Lower lobe of right lung (tissue), 2 donors: Measurements from ENCODE around the gene CD300A. TPM values are rescaled to one million over a fixed set of nuclear protein-coding genes. Genes with fewer than 3 reads are reported as not detected.
A peak's percentile ranks its signal among the peaks of the same experiment; 100 is the strongest.

Experiments used
- ATAC-seq, 2 donors: fragments of 200-7000 bp; cut with Tn5 transposase; one replicate each; pipeline ENCODE4 v1.9.1; 2020 to 2022; ENCODE audit warnings: mild to moderate bottlenecking in 2 of 2, moderate library complexity in 2 of 2
- DNase-seq: peaks from one replicate; pipeline ENCODE4 v3.0.0-alpha.2; 2020
- H3K27ac ChIP-seq: fragments of 200-600 bp; one replicate; pipeline ENCODE4 v1.8.0; 2022
- H3K27me3 ChIP-seq: fragments of 200-600 bp; one replicate; pipeline ENCODE4 v1.8.0; 2022; ENCODE audit warnings: low read depth
- H3K36me3 ChIP-seq: fragments of 200-600 bp; one replicate; pipeline ENCODE4 v1.8.0; 2022; ENCODE audit warnings: mild to moderate bottlenecking
- H3K4me1 ChIP-seq: fragments of 200-600 bp; one replicate; pipeline ENCODE4 v1.8.0; 2022
- H3K4me3 ChIP-seq: fragments of 200-600 bp; one replicate; pipeline ENCODE4 v1.8.0; 2022; ENCODE audit warnings: mild to moderate bottlenecking
- H3K9me3 ChIP-seq: fragments of 200-600 bp; one replicate; pipeline ENCODE4 v1.8.0; 2022
- intact Hi-C: fragments of 100-400 bp; cut with DNase I; formaldehyde crosslinking; loops from one replicate; pipeline ENCODE4 v1.11.0; 2022
- total RNA-seq: library from RNA; stranded (reverse); fragmentation: NEBNext Ultra II Directional; extraction: Animal tissue kit (Norgen Biotek cat#: 25700); gene quantifications from one replicate; pipeline ENCODE4 v1.2.1, GENCODE V29; 2021
- TF ChIP-seq, protein P1 (sequence below): fragments of 200-600 bp; IDR thresholded peaks from one replicate; pipeline ENCODE4 v1.8.0; 2022; ENCODE audit warnings: antibody characterized with exemption, mild to moderate bottlenecking
- donor health status: DM: no; HTN: yes; CAD: no; lungs with severe emphysema.

The CD300A gene
- total RNA-seq, 1 donor from 2014 or later = 27.8 TPM

DNA sequence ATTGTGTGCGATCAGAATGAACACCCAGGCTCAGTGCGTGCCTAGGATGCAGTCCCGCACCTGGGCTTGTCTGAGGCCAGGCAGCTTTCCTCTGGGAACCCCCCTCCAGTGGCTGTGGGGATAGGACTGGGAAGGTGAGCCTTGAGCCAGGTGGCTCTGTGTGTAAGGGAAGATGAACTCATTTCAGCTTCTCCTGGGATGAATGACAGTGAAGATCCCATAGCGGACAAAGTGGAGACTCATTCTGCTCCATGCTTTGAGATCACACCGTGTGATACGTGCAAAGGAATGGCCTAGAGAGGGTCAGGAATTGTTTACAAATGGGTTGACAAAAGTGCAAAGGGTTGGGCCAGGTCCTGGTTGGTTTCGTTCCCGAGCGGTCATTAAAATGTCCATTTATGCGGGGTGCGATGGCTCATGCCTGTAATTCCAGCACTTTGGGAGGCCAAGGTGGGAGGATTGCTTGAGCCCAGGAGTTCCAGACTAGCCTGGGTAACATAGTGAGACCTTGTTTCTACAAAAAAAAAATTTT is 18.7 kb upstream of the CD300A start:
- H3K4me1 ChIP-seq = peaks cover 49% of the 10 kb centered on the region
- no peaks in the 10 kb centered on the region for H3K27me3 ChIP-seq
- DNase-seq = no peak
- H3K9me3 ChIP-seq = no peaks in the 10 kb centered on the region
- TF ChIP-seq, protein P1, sequence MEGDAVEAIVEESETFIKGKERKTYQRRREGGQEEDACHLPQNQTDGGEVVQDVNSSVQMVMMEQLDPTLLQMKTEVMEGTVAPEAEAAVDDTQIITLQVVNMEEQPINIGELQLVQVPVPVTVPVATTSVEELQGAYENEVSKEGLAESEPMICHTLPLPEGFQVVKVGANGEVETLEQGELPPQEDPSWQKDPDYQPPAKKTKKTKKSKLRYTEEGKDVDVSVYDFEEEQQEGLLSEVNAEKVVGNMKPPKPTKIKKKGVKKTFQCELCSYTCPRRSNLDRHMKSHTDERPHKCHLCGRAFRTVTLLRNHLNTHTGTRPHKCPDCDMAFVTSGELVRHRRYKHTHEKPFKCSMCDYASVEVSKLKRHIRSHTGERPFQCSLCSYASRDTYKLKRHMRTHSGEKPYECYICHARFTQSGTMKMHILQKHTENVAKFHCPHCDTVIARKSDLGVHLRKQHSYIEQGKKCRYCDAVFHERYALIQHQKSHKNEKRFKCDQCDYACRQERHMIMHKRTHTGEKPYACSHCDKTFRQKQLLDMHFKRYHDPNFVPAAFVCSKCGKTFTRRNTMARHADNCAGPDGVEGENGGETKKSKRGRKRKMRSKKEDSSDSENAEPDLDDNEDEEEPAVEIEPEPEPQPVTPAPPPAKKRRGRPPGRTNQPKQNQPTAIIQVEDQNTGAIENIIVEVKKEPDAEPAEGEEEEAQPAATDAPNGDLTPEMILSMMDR = no peak
- H3K36me3 ChIP-seq = no peaks in the 10 kb centered on the region
- ATAC-seq = no peak
- intact Hi-C loops = no loop called here
- no peak overlapping the region for H3K4me3 ChIP-seq
- H3K27ac ChIP-seq = no peak overlapping the region

DNA sequence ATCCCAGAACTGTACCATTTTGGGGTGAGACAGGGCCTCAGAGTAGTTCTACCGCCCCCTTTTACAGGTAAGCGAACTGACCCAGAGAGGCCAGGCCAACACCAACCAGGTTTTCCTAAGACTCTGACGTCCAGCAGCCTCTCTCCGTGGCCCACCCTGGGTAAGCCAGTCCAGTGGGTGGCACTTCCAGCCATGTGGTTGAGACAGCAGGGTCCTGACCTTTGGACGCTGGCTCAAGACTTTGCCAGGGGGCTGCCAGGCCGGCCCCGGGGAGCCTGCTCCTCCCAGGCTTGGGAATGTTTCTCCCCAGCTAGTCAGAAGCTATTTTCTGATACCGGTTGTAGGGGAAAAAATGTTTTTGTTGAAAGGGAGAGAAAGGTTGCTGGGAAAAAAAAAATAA is 17.7 kb upstream of the CD300A start:
- H3K9me3 ChIP-seq = no peaks in the 10 kb centered on the region
- H3K27ac ChIP-seq = no peak overlapping the region
- intact Hi-C loops = no loop called here
- ATAC-seq (no peak), DNase-seq (no peak)
- no peak overlapping the region for H3K4me3 ChIP-seq
- TF ChIP-seq, protein P1 = no peak
- H3K4me1 ChIP-seq = peaks cover 49% of the 10 kb centered on the region
- H3K27me3 ChIP-seq = no peaks in the 10 kb centered on the region
- H3K36me3 ChIP-seq = no peaks in the 10 kb centered on the region

DNA sequence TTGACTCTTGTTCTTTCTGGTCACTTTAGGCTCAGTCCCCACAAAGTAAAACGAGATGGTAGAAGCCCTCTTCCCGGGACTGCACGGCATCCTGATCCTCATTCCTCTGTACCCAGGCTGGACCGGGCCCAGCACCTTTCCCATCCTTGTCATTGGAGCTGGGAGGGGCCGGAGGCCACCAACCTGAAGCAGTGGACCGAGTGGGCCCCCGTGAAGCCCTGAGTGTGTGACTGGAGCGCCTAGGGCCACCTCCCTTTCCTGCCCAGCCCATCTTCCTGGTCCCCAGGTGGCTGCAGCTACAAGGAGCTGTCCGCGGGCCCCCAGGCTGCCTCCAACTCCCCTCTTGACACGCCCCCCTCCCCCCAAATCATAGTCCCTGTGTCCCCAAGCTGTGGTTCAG is 17.1 kb upstream of the CD300A start:
- Histone ChIP-seq H3K9me3 (no peaks in the 10 kb centered on the region), H3K4me3 (no peak overlapping the region), H3K27me3 (no peaks in the 10 kb centered on the region), H3K4me1 (peaks cover 46% of the 10 kb centered on the region), H3K27ac (no peak overlapping the region), H3K36me3 (no peaks in the 10 kb centered on the region)
- ATAC-seq (no peak), DNase-seq (no peak)
- intact Hi-C loops = no loop called here
- TF ChIP-seq, protein P1 = no peak

DNA sequence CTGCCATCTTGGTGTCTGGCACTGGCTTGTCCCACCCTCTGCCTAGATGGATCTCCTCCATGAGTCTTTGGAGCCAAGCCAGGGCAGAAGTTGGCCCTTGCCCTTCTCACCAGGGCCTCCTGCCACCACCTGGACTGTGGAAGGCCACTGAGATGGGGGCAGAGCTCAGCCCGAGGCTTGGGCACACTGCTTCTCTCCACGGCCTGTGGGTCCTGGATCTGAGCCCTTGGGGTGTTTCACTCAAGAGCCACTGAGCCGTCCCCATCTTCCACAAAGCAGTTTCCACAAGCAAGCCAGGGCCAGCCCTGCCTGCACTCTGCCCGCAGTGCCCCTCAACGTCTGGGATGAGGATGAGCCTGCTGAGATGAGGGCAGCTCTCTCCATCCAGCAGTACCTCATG is 16.7 kb upstream of the CD300A start:
- Histone ChIP-seq H3K27me3 (no peaks in the 10 kb centered on the region), H3K27ac (peak overlapping the region; percentile 6), H3K9me3 (no peaks in the 10 kb centered on the region), H3K4me1 (peaks cover 46% of the 10 kb centered on the region), H3K36me3 (no peaks in the 10 kb centered on the region), H3K4me3 (no peak overlapping the region)
- ATAC-seq = no peak
- DNase-seq = no peak
- intact Hi-C loops = no loop called here
- TF ChIP-seq, protein P1 = no peak

DNA sequence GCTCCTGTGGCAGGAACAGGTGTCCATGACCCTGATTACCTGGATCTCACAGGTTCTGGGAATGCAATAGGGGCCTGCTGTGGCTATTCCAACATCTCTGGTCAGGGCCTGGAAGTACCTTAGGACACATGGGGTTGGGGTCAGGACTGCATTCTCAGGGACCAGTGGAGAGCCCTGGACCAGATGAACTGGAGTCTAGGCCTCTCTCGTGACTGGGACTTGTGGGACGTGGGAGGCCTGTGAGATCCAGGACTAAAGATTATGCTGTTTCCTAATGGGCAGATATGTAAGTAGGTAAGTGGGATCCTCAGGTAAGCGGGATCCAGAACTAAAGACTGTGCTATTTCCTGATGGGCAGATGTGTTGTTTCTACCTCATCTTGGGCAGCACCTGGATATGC is 16.2 kb upstream of the CD300A start:
- no peaks in the 10 kb centered on the region for H3K36me3 ChIP-seq
- no peaks in the 10 kb centered on the region for H3K27me3 ChIP-seq
- H3K27ac ChIP-seq = peak overlapping the region; percentile 6
- H3K9me3 ChIP-seq = no peaks in the 10 kb centered on the region
- TF ChIP-seq, protein P1 = no peak
- DNase-seq (no peak), ATAC-seq (no peak)
- H3K4me3 ChIP-seq = no peak overlapping the region
- intact Hi-C loops = no loop called here
- H3K4me1 ChIP-seq = peaks cover 46% of the 10 kb centered on the region
